Right lobe of liver (tissue), 4 donors: ENCODE results near the gene MXD4.

Source experiments
- POLR2A ChIP-seq: fragments of 450-650 bp; IDR thresholded peaks from one replicate; pipeline ENCODE4 v1.6.1; 2017; ENCODE audit warnings: antibody characterized with exemption, mild to moderate bottlenecking
- TF ChIP-seq, protein P1 (sequence below), 4 donors: fragments of 200-600 bp in 3 of 4; fragments of 450-650 bp in 1 of 4; IDR thresholded peaks; one replicate each; pipeline versions ENCODE4 v1.5.1 to v1.8.0; 2016 to 2022; ENCODE audit warnings: antibody characterized with exemption in 4 of 4, mild to moderate bottlenecking in 2 of 4
- donor health status: DM: no; HTN: no; CAD: no.
- donor health status: DM: no; HTN: no; CAD: no.
- donor health status: DM: no; HTN: yes; CAD: no.

DNA sequence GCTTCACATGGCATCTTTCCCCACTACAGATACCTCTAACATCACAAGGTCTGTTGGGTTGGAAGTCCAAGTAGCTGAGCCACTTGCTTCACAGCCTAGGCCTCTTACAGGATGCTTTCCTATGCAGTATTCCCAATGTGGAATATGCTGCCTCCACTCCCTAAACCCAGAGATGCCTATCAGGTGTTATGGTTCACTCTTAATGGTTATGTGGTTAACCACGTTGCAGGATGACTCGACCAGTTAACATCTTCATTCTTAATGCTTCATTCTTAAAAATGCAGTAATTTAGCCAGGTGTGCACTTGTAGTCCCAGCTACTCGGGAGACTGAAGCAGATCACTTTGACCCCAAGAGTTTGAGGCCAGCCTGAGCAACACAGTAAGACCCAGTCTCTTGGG is 44.2 kb downstream of the MXD4 start:
- no peak for TF ChIP-seq POLR2A
- TF ChIP-seq, protein P1, sequence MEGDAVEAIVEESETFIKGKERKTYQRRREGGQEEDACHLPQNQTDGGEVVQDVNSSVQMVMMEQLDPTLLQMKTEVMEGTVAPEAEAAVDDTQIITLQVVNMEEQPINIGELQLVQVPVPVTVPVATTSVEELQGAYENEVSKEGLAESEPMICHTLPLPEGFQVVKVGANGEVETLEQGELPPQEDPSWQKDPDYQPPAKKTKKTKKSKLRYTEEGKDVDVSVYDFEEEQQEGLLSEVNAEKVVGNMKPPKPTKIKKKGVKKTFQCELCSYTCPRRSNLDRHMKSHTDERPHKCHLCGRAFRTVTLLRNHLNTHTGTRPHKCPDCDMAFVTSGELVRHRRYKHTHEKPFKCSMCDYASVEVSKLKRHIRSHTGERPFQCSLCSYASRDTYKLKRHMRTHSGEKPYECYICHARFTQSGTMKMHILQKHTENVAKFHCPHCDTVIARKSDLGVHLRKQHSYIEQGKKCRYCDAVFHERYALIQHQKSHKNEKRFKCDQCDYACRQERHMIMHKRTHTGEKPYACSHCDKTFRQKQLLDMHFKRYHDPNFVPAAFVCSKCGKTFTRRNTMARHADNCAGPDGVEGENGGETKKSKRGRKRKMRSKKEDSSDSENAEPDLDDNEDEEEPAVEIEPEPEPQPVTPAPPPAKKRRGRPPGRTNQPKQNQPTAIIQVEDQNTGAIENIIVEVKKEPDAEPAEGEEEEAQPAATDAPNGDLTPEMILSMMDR (IDR thresholded peaks at IDR 0.05) = no peak
